Keratinocyte (primary cell): ENCODE results near the gene XPO1. TPM values are rescaled to one million over a fixed set of nuclear protein-coding genes. Genes with fewer than 3 reads are reported as not detected.

Source experiments
- DNase-seq: peaks from one replicate; pipeline ENCODE4 v3.0.0-alpha.2; 2011; ENCODE audit warnings: low read depth, missing footprints, low spot score
- FAIRE-seq: peaks from 2 replicates; lab custom pipeline; 2011; peaks lifted over from hg19 to GRCh38; lab: Jason Lieb, UNC
- H2AFZ ChIP-seq: 2 replicates; pipeline ENCODE4 v1.6.0; 2012; ENCODE audit warnings: low read length, control low read depth, inconsistent platforms; ENCODE audit not compliant: control insufficient read depth
- H3K27ac ChIP-seq: 2 replicates; pipeline ENCODE4 v1.5.1; 2011; ENCODE audit warnings: low read length; ENCODE audit not compliant: control insufficient read depth, insufficient read depth
- H3K27me3 ChIP-seq: 3 replicates; pipeline ENCODE4 v1.6.0; 2011; ENCODE audit warnings: low read length; ENCODE audit not compliant: control insufficient read depth, insufficient read depth; ENCODE audit errors: extremely low read depth
- H3K36me3 ChIP-seq, 2 experiments: 2 replicates in 1 of 2; 3 replicates in 1 of 2; pipeline ENCODE4 v1.5.1; 2011; ENCODE audit warnings: low read length in 2 of 2, mild to moderate bottlenecking in 1 of 2; ENCODE audit not compliant: control insufficient read depth in 2 of 2, insufficient read depth in 2 of 2; ENCODE audit errors: extremely low read depth in 1 of 2
- H3K4me1 ChIP-seq: 3 replicates; pipeline ENCODE4 v1.5.1; 2011; ENCODE audit warnings: low read length; ENCODE audit not compliant: control insufficient read depth, insufficient read depth; ENCODE audit errors: extremely low read depth
- H3K4me2 ChIP-seq: 3 replicates; pipeline ENCODE4 v1.6.0; 2011; ENCODE audit warnings: low read depth, low read length; ENCODE audit not compliant: control insufficient read depth, insufficient read depth; ENCODE audit errors: extremely low read depth
- H3K4me3 ChIP-seq, 3 experiments: fragments of 200-600 bp in 1 of 3; sonication (generic) in 1 of 3; 2 replicates in 2 of 3; 3 replicates in 1 of 3; pipeline ENCODE4 v1.5.1; 2011 to 2016; ENCODE audit warnings: low read length in 3 of 3, mild to moderate bottlenecking in 3 of 3, control low read depth in 2 of 3, inconsistent platforms in 1 of 3, low read depth in 1 of 3, mixed read lengths in 1 of 3, mixed run types in 1 of 3, moderate library complexity in 1 of 3; ENCODE audit not compliant: control insufficient read depth in 2 of 3, insufficient read depth in 2 of 3; ENCODE audit errors: extremely low read depth in 1 of 3
- H3K79me2 ChIP-seq: 2 replicates; pipeline ENCODE4 v1.6.0; 2012; ENCODE audit warnings: low read length; ENCODE audit not compliant: control insufficient read depth, insufficient read depth
- H3K9ac ChIP-seq: 3 replicates; pipeline ENCODE4 v1.6.0; 2011; ENCODE audit warnings: low read length; ENCODE audit not compliant: control insufficient read depth, insufficient read depth; ENCODE audit errors: extremely low read depth
- H3K9me1 ChIP-seq: 3 replicates; pipeline ENCODE4 v1.6.0; 2011; ENCODE audit warnings: low read length; ENCODE audit not compliant: control insufficient read depth, insufficient read depth; ENCODE audit errors: extremely low read depth
- H3K9me3 ChIP-seq: 2 replicates; pipeline ENCODE4 v1.5.1; 2012; ENCODE audit warnings: low read depth, low read length; ENCODE audit not compliant: control insufficient read depth
- H4K20me1 ChIP-seq: 3 replicates; pipeline ENCODE4 v1.6.0; 2011; ENCODE audit warnings: low read length; ENCODE audit not compliant: control insufficient read depth, insufficient read depth; ENCODE audit errors: extremely low read depth
- EZH2 ChIP-seq: IDR thresholded peaks from one replicate; pipeline ENCODE4 v1.6.1; 2012; ENCODE audit warnings: inconsistent platforms, mild to moderate bottlenecking, low read length, moderate library complexity
- dilution Hi-C: fragments of 300-500 bp; cut with MboI; formaldehyde crosslinking; loops from one replicate; pipeline ENCODE4 v1.7.0; 2020; ENCODE audit warnings: low sequenced_read_pairs; ENCODE audit not compliant: extremely low pct_ligation_motif_present
- polyA plus RNA-seq, 5 experiments: library from polyadenylated mRNA; depleted of rRNA in 3 of 5; stranded (reverse) in 3 of 5; stranded (forward) in 1 of 5; unstranded in 1 of 5; fragments of >200 nt; gene quantifications; 1 replicate in 1 of 5; 2 replicates in 3 of 5; 3 replicates in 1 of 5; pipeline versions ENCODE4 v1.2.1 to v1.2.3, GENCODE V29; 2011 to 2012; ENCODE audit warnings: missing spikeins in 2 of 5, low read depth in 1 of 5, low replicate concordance in 1 of 5
- TF ChIP-seq, protein P1 (sequence below), 3 experiments: IDR thresholded peaks in 1 of 3; conservative IDR thresholded peaks in 1 of 3; optimal IDR thresholded peaks in 1 of 3; 2 replicates in 2 of 3; 3 replicates in 1 of 3; pipeline versions ENCODE3 to v1.5.1; 2011; ENCODE audit warnings: low read length in 3 of 3, mild to moderate bottlenecking in 3 of 3, moderate library complexity in 2 of 3, control low read depth in 1 of 3, inconsistent platforms in 1 of 3; ENCODE audit not compliant: insufficient read depth in 2 of 3; ENCODE audit errors: extremely low read depth in 1 of 3

The XPO1 gene
- polyA plus RNA-seq, 1 donor (not counting 4 experiments of a cell fraction or from before 2014, with no cell fraction given): 144 TPM

GRCh38 chr2:61529944-61530735 lies 8.0 kb downstream of the XPO1 start:
- Histone ChIP-seq H3K27me3 (no peaks in the 10 kb centered on the region), H4K20me1 (peaks cover 8% of the 10 kb centered on the region), H3K27ac (no peak overlapping the region), H2AFZ (no peak overlapping the region), H3K4me1 (peaks cover 7% of the 10 kb centered on the region), H3K9me3 (no peaks in the 10 kb centered on the region), H3K4me3 (no peak overlapping the region), H3K9me1 (no peaks in the 10 kb centered on the region), H3K9ac (no peak overlapping the region), H3K4me2 (no peak overlapping the region), H3K36me3 (peaks cover 1 to 17% of the 10 kb centered on the region in 2 experiments), H3K79me2 (peaks cover 99% of the 10 kb centered on the region)
- DNase-seq (no peak), FAIRE-seq (no peak)
- dilution Hi-C loops: no loop called here
- no peak for TF ChIP-seq EZH2
- TF ChIP-seq, protein P1, sequence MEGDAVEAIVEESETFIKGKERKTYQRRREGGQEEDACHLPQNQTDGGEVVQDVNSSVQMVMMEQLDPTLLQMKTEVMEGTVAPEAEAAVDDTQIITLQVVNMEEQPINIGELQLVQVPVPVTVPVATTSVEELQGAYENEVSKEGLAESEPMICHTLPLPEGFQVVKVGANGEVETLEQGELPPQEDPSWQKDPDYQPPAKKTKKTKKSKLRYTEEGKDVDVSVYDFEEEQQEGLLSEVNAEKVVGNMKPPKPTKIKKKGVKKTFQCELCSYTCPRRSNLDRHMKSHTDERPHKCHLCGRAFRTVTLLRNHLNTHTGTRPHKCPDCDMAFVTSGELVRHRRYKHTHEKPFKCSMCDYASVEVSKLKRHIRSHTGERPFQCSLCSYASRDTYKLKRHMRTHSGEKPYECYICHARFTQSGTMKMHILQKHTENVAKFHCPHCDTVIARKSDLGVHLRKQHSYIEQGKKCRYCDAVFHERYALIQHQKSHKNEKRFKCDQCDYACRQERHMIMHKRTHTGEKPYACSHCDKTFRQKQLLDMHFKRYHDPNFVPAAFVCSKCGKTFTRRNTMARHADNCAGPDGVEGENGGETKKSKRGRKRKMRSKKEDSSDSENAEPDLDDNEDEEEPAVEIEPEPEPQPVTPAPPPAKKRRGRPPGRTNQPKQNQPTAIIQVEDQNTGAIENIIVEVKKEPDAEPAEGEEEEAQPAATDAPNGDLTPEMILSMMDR (optimal IDR thresholded peaks at IDR 0.05 in 1 of 3, IDR thresholded peaks at IDR 0.05 in 1 of 3, conservative IDR thresholded peaks at IDR 0.05 in 1 of 3; ENCODE audit: extremely low read depth in 1 of 3, insufficient read depth in 2 of 3, low read length in 3 of 3): no peak

DNA sequence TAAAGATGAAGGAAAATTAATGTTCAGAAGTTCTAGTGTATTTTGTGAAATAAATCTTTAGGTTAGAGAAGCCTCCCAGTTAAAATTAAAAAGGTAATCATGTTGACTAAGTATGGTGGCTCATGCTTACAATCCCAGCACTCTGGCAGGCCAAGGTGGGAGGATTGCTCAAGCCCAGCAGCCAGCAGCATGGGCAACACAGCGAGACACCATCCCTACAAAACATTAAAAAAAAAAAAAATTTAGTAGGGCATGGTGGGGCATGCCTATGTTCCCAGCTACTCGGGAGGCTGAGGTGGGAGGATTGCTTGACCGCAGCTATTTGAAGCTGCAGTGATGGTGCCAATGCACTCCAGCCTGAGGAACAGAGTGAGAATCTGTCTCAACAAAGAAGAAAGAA lies 17.9 kb downstream of the XPO1 start:
- H3K27ac ChIP-seq: no peak overlapping the region
- no peak for DNase-seq

More for the DNA sequence above, 17.9 kb downstream of the XPO1 start:
- H3K9me1 ChIP-seq: no peaks in the 10 kb centered on the region
- no peak overlapping the region for H2AFZ ChIP-seq
- peaks cover 2% of the 10 kb centered on the region for H3K4me1 ChIP-seq
- no peak overlapping the region for H3K4me2 ChIP-seq
- peaks cover 93% of the 10 kb centered on the region for H3K79me2 ChIP-seq
- H3K36me3 ChIP-seq: peaks cover 10 to 17% of the 10 kb centered on the region in 2 experiments
- no peaks in the 10 kb centered on the region for H3K9me3 ChIP-seq
- TF ChIP-seq, protein P1 (optimal IDR thresholded peaks at IDR 0.05 in 1 of 3, IDR thresholded peaks at IDR 0.05 in 1 of 3, conservative IDR thresholded peaks at IDR 0.05 in 1 of 3; ENCODE audit: extremely low read depth in 1 of 3, insufficient read depth in 2 of 3, low read length in 3 of 3): no peak
- no peak for TF ChIP-seq EZH2
- no peak overlapping the region for H3K4me3 ChIP-seq
- peaks cover 8% of the 10 kb centered on the region for H4K20me1 ChIP-seq
- FAIRE-seq: no peak
- dilution Hi-C loops: no loop called here
- H3K9ac ChIP-seq: no peak overlapping the region
- H3K27me3 ChIP-seq: no peaks in the 10 kb centered on the region
